ENCODE results near the gene APOC3. TPM values are rescaled to one million over a fixed set of nuclear protein-coding genes. Genes with fewer than 3 reads are reported as not detected.

APOC3 gene
- total RNA-seq, 1 donor from 2014 or later = not detected

GRCh38 chr11:116823031-116823843 is 6.5 kb upstream of the APOC3 start, which contains the start of gene APOA4:
Gene APOA4, minus strand, starts transcription at chr11:116823304. Its CDS starts 113 bp downstream, at chr11:116823191.
- no peak for DNase-seq (ENCODE audit: low spot score in 2 of 2, unreplicated experiment in 2 of 2)
- Mint-ChIP-seq H3K4me3 (no peak within 1 kb of the TSS), H3K36me3 (no peaks in the 10 kb centered on the region), H3K27me3 (ENCODE audit: low read depth) (no peaks in the 10 kb centered on the region), H3K9me3 (no peaks in the 10 kb centered on the region), H3K4me1 (peaks cover under 1% of the 10 kb centered on the region), H3K27ac (no peak within 1 kb of the TSS)
- TF ChIP-seq, protein P1, sequence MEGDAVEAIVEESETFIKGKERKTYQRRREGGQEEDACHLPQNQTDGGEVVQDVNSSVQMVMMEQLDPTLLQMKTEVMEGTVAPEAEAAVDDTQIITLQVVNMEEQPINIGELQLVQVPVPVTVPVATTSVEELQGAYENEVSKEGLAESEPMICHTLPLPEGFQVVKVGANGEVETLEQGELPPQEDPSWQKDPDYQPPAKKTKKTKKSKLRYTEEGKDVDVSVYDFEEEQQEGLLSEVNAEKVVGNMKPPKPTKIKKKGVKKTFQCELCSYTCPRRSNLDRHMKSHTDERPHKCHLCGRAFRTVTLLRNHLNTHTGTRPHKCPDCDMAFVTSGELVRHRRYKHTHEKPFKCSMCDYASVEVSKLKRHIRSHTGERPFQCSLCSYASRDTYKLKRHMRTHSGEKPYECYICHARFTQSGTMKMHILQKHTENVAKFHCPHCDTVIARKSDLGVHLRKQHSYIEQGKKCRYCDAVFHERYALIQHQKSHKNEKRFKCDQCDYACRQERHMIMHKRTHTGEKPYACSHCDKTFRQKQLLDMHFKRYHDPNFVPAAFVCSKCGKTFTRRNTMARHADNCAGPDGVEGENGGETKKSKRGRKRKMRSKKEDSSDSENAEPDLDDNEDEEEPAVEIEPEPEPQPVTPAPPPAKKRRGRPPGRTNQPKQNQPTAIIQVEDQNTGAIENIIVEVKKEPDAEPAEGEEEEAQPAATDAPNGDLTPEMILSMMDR (IDR thresholded peaks at IDR 0.05; ENCODE audit: unreplicated experiment) = no peak

DNA sequence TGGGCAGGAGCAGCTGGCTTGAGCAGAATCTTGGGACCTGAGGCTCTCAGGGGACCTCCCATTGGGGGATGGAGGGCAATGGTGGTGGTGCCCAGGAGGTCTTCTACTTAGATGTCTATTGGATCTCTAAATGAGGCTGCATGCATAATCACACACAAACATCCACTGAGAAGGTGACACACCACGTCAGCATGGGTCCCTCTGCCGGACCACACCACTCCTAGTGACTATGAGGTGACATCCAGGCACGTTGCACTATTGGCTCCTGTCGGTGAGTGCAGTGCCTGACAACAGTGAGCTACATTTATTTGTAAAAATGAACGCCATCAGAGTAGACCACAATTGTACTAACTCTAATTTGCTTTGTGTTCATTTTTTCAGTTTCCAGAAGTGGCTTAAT is 4.3 kb upstream of the APOC3 start:
- DNase-seq (ENCODE audit: low spot score in 2 of 2, unreplicated experiment in 2 of 2) = no peak
- H3K4me1 Mint-ChIP-seq = peaks cover 14% of the 10 kb centered on the region
- no peaks in the 10 kb centered on the region for H3K36me3 Mint-ChIP-seq
- no peaks in the 10 kb centered on the region for H3K27me3 Mint-ChIP-seq (ENCODE audit: low read depth)
- no peak overlapping the region for H3K4me3 Mint-ChIP-seq
- TF ChIP-seq, protein P1 (IDR thresholded peaks at IDR 0.05; ENCODE audit: unreplicated experiment) = no peak
- H3K27ac Mint-ChIP-seq = no peak overlapping the region
- no peaks in the 10 kb centered on the region for H3K9me3 Mint-ChIP-seq

DNA sequence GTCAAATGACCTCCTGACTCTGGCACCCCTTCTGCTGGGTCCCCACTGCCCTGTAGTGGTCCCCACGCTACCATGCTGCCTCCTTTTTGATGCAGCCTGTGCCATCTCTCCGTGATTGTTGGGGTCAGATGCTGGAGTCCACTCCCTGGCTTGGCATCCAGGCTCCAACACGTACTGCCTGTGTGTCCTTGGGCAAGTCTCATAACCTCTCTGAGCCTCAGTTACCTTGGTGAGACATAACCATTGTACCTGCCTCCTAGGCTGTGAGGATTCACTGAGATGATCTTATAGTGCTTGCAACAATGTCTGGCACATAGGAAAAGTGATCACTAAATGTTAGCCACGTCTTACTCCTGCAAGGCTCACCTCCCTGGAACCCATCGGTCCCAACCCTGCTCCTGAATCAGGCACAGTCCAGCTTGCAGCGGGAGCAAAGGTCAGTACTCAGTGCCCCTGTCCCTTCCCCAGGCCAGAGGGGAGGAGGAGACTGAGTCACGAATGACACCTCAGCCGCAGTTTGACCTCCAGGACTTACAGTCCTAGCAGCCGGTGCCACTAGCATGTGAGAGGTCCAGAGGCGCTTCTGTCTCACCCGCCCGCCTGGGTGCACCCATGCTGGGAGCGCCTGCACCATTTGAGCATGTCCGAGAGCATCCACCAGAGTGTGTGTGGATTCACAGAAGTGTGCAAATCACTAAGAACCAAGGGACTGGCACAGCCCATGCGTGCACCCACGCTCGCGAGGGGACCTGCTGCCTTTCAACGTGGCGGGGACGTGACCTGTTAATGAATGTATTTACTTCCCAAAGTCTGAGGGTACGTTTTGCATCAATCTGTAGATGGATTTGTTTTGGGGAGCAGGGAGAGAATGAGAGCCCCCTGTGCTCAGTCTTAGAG is 3.6 kb upstream of the APOC3 start:
- H3K36me3 Mint-ChIP-seq = no peaks in the 10 kb centered on the region
- H3K4me1 Mint-ChIP-seq = peaks cover 14% of the 10 kb centered on the region
- no peak overlapping the region for H3K4me3 Mint-ChIP-seq
- no peak for DNase-seq (ENCODE audit: low spot score in 2 of 2, unreplicated experiment in 2 of 2)
- TF ChIP-seq, protein P1 (IDR thresholded peaks at IDR 0.05; ENCODE audit: unreplicated experiment) = no peak
- H3K27ac Mint-ChIP-seq = no peak overlapping the region
- H3K9me3 Mint-ChIP-seq = no peaks in the 10 kb centered on the region
- no peaks in the 10 kb centered on the region for H3K27me3 Mint-ChIP-seq (ENCODE audit: low read depth)

DNA sequence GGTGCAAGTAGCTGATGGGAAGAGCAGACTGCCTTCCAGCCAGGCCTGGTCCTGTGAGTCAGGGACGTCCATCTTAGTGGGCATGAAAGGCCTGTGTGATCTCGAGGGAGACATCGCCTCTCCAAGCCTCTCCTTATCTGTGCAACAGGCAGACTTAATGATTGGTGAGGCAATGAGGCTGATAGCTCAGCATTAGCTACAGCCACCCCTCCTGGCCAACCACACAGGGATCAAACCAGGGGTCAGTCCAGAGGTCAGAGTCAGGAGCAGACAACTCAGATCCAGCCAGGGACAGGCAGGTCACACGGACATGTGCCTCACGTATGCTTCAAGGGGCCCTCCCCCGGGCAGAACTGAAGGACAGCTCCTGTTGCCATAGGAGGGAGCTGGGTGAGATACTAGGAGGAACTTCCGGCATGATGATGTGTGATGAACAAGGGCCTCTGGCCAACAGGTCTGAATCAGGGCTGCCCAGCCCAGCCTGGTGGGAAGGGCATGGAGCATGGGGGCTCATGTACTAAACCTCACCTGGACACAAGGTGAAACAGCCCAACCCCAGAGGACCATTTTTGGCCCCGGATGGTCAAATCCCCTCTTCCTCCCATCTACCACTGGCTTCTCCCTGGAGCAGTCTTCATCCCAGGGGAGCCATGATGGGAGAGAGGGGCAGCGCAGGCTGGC is 2.8 kb upstream of the APOC3 start:
- Mint-ChIP-seq H3K27me3 (ENCODE audit: low read depth) (no peaks in the 10 kb centered on the region), H3K4me3 (no peak overlapping the region), H3K36me3 (no peaks in the 10 kb centered on the region), H3K9me3 (no peaks in the 10 kb centered on the region), H3K27ac (no peak overlapping the region), H3K4me1 (peaks cover 14% of the 10 kb centered on the region)
- TF ChIP-seq, protein P1 (IDR thresholded peaks at IDR 0.05; ENCODE audit: unreplicated experiment) = no peak
- no peak for DNase-seq (ENCODE audit: low spot score in 2 of 2, unreplicated experiment in 2 of 2)

- no peak overlapping the region for H3K27ac Mint-ChIP-seq
- TF ChIP-seq, protein P1 (IDR thresholded peaks at IDR 0.05; ENCODE audit: unreplicated experiment) = no peak
These were observed 2.2 kb upstream of the APOC3 start for GRCh38 chr11:116827461-116827860.

More at GRCh38 chr11:116827461-116827860, 2.2 kb upstream of the APOC3 start:
- H3K4me1 Mint-ChIP-seq = peaks cover 14% of the 10 kb centered on the region
- no peaks in the 10 kb centered on the region for H3K36me3 Mint-ChIP-seq
- no peaks in the 10 kb centered on the region for H3K9me3 Mint-ChIP-seq
- H3K4me3 Mint-ChIP-seq = no peak overlapping the region
- H3K27me3 Mint-ChIP-seq (ENCODE audit: low read depth) = no peaks in the 10 kb centered on the region
- DNase-seq (ENCODE audit: low spot score in 2 of 2, unreplicated experiment in 2 of 2) = no peak

Data from mesothelial cell of epicardium (in vitro differentiated cells).